CD4-positive, CD25-positive, alpha-beta regulatory T cell (primary cell): ENCODE measurements around the gene EHMT1. TPM values are rescaled to one million over a fixed set of nuclear protein-coding genes. Genes with fewer than 3 reads are reported as not detected.
A peak's percentile ranks its signal among the peaks of the same experiment; 100 is the strongest.

Experiments
- ATAC-seq, 2 donors: fragments of 150-1000 bp; cut with Tn5 transposase; one replicate each; pipeline ENCODE4 v1.10.0; 2021; ENCODE audit warnings: low read depth in 2 of 2, moderate number of reproducible peaks in 2 of 2, moderate library complexity in 1 of 2
- DNase-seq, 3 donors: peaks; one replicate each; pipeline versions ENCODE4 v3.0.0 to v3.0.0-alpha.2; 2012 to 2022; ENCODE audit warnings: mixed read lengths in 1 of 3
- H3K27ac ChIP-seq: one replicate; pipeline ENCODE4 v1.7.0; 2013; ENCODE audit warnings: mild to moderate bottlenecking, low read length; ENCODE audit not compliant: insufficient read depth, poor library complexity, severe bottlenecking
- H3K27me3 ChIP-seq: one replicate; pipeline ENCODE4 v1.7.0; 2013; ENCODE audit warnings: low read length; ENCODE audit not compliant: control insufficient read depth, insufficient read depth
- H3K36me3 ChIP-seq: one replicate; pipeline ENCODE4 v1.7.0; 2013; ENCODE audit warnings: mild to moderate bottlenecking, low read length, moderate library complexity; ENCODE audit not compliant: control insufficient read depth, insufficient read depth
- H3K4me1 ChIP-seq: 2 replicates; pipeline ENCODE4 v1.7.0; 2013; ENCODE audit warnings: mild to moderate bottlenecking, low read length; ENCODE audit not compliant: insufficient read depth, control insufficient read depth, poor library complexity, severe bottlenecking
- H3K4me3 ChIP-seq: one replicate; pipeline ENCODE4 v1.7.0; 2013; ENCODE audit warnings: low read depth, mild to moderate bottlenecking, low read length, moderate library complexity
- H3K9me3 ChIP-seq, 2 experiments: 1 replicate in 1 of 2; 2 replicates in 1 of 2; pipeline ENCODE4 v1.7.0; 2013; ENCODE audit warnings: low read length in 2 of 2, mild to moderate bottlenecking in 1 of 2, moderate library complexity in 1 of 2; ENCODE audit not compliant: control insufficient read depth in 2 of 2
- H3K27ac Mint-ChIP-seq, 3 donors: one replicate each; pipeline ENCODE4 v1.8.0; 2020 to 2022; ENCODE audit warnings: mild to moderate bottlenecking in 3 of 3, mixed read lengths in 3 of 3, moderate library complexity in 2 of 3
- H3K27me3 Mint-ChIP-seq: one replicate; pipeline ENCODE4 v1.8.0; 2022; ENCODE audit warnings: mild to moderate bottlenecking, mixed read lengths
- H3K36me3 Mint-ChIP-seq: one replicate; pipeline ENCODE4 v1.8.0; 2020; ENCODE audit warnings: mixed read lengths
- H3K4me1 Mint-ChIP-seq, 4 donors: one replicate each; pipeline ENCODE4 v1.8.0; 2020 to 2022; ENCODE audit warnings: mixed read lengths in 4 of 4, mild to moderate bottlenecking in 1 of 4
- H3K4me3 Mint-ChIP-seq, 4 donors: one replicate each; pipeline ENCODE4 v1.8.0; 2020 to 2022; ENCODE audit warnings: mild to moderate bottlenecking in 4 of 4, mixed read lengths in 4 of 4, moderate library complexity in 3 of 4
- H3K9me3 Mint-ChIP-seq, 7 donors: one replicate each; pipeline ENCODE4 v1.8.0; 2020 to 2022; ENCODE audit warnings: mixed read lengths in 7 of 7, mild to moderate bottlenecking in 3 of 7, moderate library complexity in 2 of 7
- polyA plus RNA-seq, 4 donors: library from polyadenylated mRNA; unstranded; fragments of 300-500 nt; fragmentation: Illumina TruSeq; gene quantifications; one replicate each; pipeline ENCODE4 v1.2.3, GENCODE V29; 2021
- total RNA-seq: library from RNA; stranded (reverse); gene quantifications from one replicate; pipeline ENCODE4 v1.2.3, GENCODE V29; 2022

EHMT1 gene
- total and polyA plus RNA-seq, 5 donors from 2014 or later: 17.9 to 142 (median 20.0) TPM

- H3K27ac Mint-ChIP-seq: no peak overlapping the region
- no peak overlapping the region for H3K4me3 ChIP-seq
- H3K27ac ChIP-seq: no peak overlapping the region
- no peaks in the 10 kb centered on the region for H3K27me3 ChIP-seq
- no peaks in the 10 kb centered on the region for H3K27me3 Mint-ChIP-seq
- H3K4me3 Mint-ChIP-seq: no peak overlapping the region
- peaks cover 55% of the 10 kb centered on the region for H3K36me3 Mint-ChIP-seq
- ATAC-seq: no peak
- DNase-seq: no peak
- H3K9me3 Mint-ChIP-seq: peaks cover 0 to 3% (median 0%) of the 10 kb centered on the region in 7 donors
- no peaks in the 10 kb centered on the region for H3K9me3 ChIP-seq
- peaks cover 60% of the 10 kb centered on the region for H3K36me3 ChIP-seq
- peaks cover 0 to 10% (median 4%) of the 10 kb centered on the region in 4 donors for H3K4me1 Mint-ChIP-seq
- no peaks in the 10 kb centered on the region for H3K4me1 ChIP-seq
Observed at GRCh38 chr9:137827908-137828526, 209.2 kb downstream of the EHMT1 start.

- H3K27ac Mint-ChIP-seq: peak overlapping the region in 1 of 3 donors; percentile 65
- Histone ChIP-seq H3K27me3 (no peaks in the 10 kb centered on the region), H3K36me3 (peaks cover 66% of the 10 kb centered on the region), H3K4me1 (no peaks in the 10 kb centered on the region), H3K9me3 (no peaks in the 10 kb centered on the region), H3K27ac (no peak overlapping the region), H3K4me3 (no peak overlapping the region)
- H3K27me3 Mint-ChIP-seq: no peaks in the 10 kb centered on the region
- no peak overlapping the region for H3K4me3 Mint-ChIP-seq
- DNase-seq (no peak), ATAC-seq (no peak)
- H3K36me3 Mint-ChIP-seq: peaks cover 53% of the 10 kb centered on the region
- H3K9me3 Mint-ChIP-seq: peaks cover 0 to 3% (median 0%) of the 10 kb centered on the region in 7 donors
- peaks cover 0 to 10% (median 4%) of the 10 kb centered on the region in 4 donors for H3K4me1 Mint-ChIP-seq
Observed at GRCh38 chr9:137828527-137829259, 209.9 kb downstream of the EHMT1 start.

- ATAC-seq: no peak
- peaks cover 47% of the 10 kb centered on the region for H3K36me3 Mint-ChIP-seq
Observed at GRCh38 chr9:137829260-137829996, 210.6 kb downstream of the EHMT1 start.

GRCh38 chr9:137832191-137832700 lies 213.4 kb downstream of the EHMT1 start:
- no peaks in the 10 kb centered on the region for H3K4me1 ChIP-seq

More at GRCh38 chr9:137829260-137829996, 210.6 kb downstream of the EHMT1 start:
- Mint-ChIP-seq H3K27me3 (no peaks in the 10 kb centered on the region), H3K9me3 (peaks cover 0 to 3% (median 0%) of the 10 kb centered on the region in 7 donors), H3K4me3 (no peak overlapping the region), H3K4me1 (peaks cover 0 to 8% (median 4%) of the 10 kb centered on the region in 4 donors), H3K27ac (peak overlapping the region in 1 of 3 donors; percentile 65)
- Histone ChIP-seq H3K36me3 (peaks cover 67% of the 10 kb centered on the region), H3K4me3 (no peak overlapping the region), H3K27me3 (no peaks in the 10 kb centered on the region), H3K27ac (no peak overlapping the region), H3K4me1 (no peaks in the 10 kb centered on the region), H3K9me3 (no peaks in the 10 kb centered on the region)
- no peak for DNase-seq

GRCh38 chr9:137832830-137833590 lies 214.2 kb downstream of the EHMT1 start:
- Histone ChIP-seq H3K36me3 (peaks cover 68% of the 10 kb centered on the region), H3K9me3 (no peaks in the 10 kb centered on the region), H3K27ac (no peak overlapping the region), H3K4me3 (no peak overlapping the region), H3K4me1 (no peaks in the 10 kb centered on the region), H3K27me3 (no peaks in the 10 kb centered on the region)
- DNase-seq (no peak), ATAC-seq (no peak)
- Mint-ChIP-seq H3K27ac (peak overlapping the region in 1 of 3 donors; percentile 66), H3K9me3 (no peaks in the 10 kb centered on the region), H3K4me1 (peaks cover 0 to 4% (median 0%) of the 10 kb centered on the region in 4 donors), H3K27me3 (no peaks in the 10 kb centered on the region), H3K36me3 (peaks cover 29% of the 10 kb centered on the region), H3K4me3 (no peak overlapping the region)

More at GRCh38 chr9:137832191-137832700, 213.4 kb downstream of the EHMT1 start:
- no peaks in the 10 kb centered on the region for H3K27me3 ChIP-seq
- Mint-ChIP-seq H3K36me3 (peaks cover 29% of the 10 kb centered on the region), H3K9me3 (no peaks in the 10 kb centered on the region), H3K27me3 (no peaks in the 10 kb centered on the region), H3K4me1 (peaks cover 0 to 4% (median 0%) of the 10 kb centered on the region in 4 donors), H3K27ac (no peak overlapping the region), H3K4me3 (no peak overlapping the region)
- no peak overlapping the region for H3K27ac ChIP-seq
- DNase-seq (no peak), ATAC-seq (no peak)
- H3K36me3 ChIP-seq: peaks cover 70% of the 10 kb centered on the region
- no peak overlapping the region for H3K4me3 ChIP-seq
- H3K9me3 ChIP-seq: no peaks in the 10 kb centered on the region

- H3K4me3 ChIP-seq: no peak overlapping the region
- H3K36me3 Mint-ChIP-seq: peaks cover 33% of the 10 kb centered on the region
- peaks cover 0 to 4% (median 1%) of the 10 kb centered on the region in 4 donors for H3K4me1 Mint-ChIP-seq
- no peaks in the 10 kb centered on the region for H3K9me3 Mint-ChIP-seq
- no peaks in the 10 kb centered on the region for H3K9me3 ChIP-seq
- H3K27me3 ChIP-seq: no peaks in the 10 kb centered on the region
- no peaks in the 10 kb centered on the region for H3K4me1 ChIP-seq
- H3K27ac ChIP-seq: no peak overlapping the region
- H3K4me3 Mint-ChIP-seq: no peak overlapping the region
- no peak overlapping the region for H3K27ac Mint-ChIP-seq
- DNase-seq (no peak), ATAC-seq (no peak)
- peaks cover 67% of the 10 kb centered on the region for H3K36me3 ChIP-seq
- H3K27me3 Mint-ChIP-seq: no peaks in the 10 kb centered on the region
Observed at GRCh38 chr9:137833721-137834613, 215.2 kb downstream of the EHMT1 start.
